ENCODE data around the gene MAP1B. TPM values are rescaled to one million over a fixed set of nuclear protein-coding genes. Genes with fewer than 3 reads are reported as not detected.

MAP1B gene
- polyA plus RNA-seq, 1 donor (not counting 4 experiments of a cell fraction or from before 2014, with no cell fraction given) = 3.3 TPM

DNA sequence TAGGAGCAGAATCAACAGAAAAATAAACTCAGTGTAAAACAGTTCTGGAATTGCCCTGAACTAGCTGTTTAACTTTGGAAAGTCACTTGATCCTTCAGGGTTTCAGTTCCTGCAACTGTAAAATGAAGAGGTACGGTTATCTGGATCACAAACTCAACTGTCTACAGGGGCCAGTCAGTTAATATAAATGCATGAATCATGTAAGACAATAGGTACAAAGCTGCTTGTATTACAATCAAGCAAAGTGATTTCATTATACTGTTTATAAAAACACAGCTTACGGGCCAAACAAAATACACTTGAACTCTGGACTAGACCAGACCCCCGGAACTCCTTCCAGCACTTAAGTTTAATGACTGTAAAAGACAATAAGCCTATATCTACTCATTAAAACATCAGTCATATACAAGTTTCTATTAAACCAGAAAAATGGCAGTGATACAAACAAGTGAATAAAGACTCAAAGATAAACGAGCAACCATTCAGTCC is 139.7 kb downstream of the MAP1B start:
- no peaks in the 10 kb centered on the region for H3K27me3 ChIP-seq (ENCODE audit: control insufficient read depth, extremely low read depth, insufficient read depth, low read length)
- DNase-seq (ENCODE audit: low read depth, low spot score) (no peak), FAIRE-seq (peak; percentile 71)
- H3K9ac ChIP-seq (ENCODE audit: control insufficient read depth, extremely low read depth, insufficient read depth, low read length) = no peak overlapping the region
- dilution Hi-C loops (cut with MboI; ENCODE audit: extremely low pct_ligation_motif_present, low sequenced_read_pairs) = no loop called here
- H3K9me3 ChIP-seq (ENCODE audit: control insufficient read depth, low read depth, low read length) = no peaks in the 10 kb centered on the region
- peaks cover 14% of the 10 kb centered on the region for H3K4me1 ChIP-seq (ENCODE audit: control insufficient read depth, extremely low read depth, insufficient read depth, low read length)
- H3K4me2 ChIP-seq (ENCODE audit: control insufficient read depth, extremely low read depth, insufficient read depth, low read depth, low read length) = no peak overlapping the region
- H3K36me3 ChIP-seq (ENCODE audit: control insufficient read depth in 2 of 2, extremely low read depth in 1 of 2, insufficient read depth in 2 of 2, low read length in 2 of 2) = no peaks in the 10 kb centered on the region
- H3K4me3 ChIP-seq (ENCODE audit: control insufficient read depth in 2 of 3, extremely low read depth in 1 of 3, insufficient read depth in 2 of 3, low read depth in 1 of 3, low read length in 3 of 3) = no peak overlapping the region
- H3K79me2 ChIP-seq (ENCODE audit: control insufficient read depth, insufficient read depth, low read length) = peaks cover 12% of the 10 kb centered on the region
- no peak overlapping the region for H2AFZ ChIP-seq (ENCODE audit: control insufficient read depth, low read length)
- no peaks in the 10 kb centered on the region for H4K20me1 ChIP-seq (ENCODE audit: control insufficient read depth, extremely low read depth, insufficient read depth, low read length)
- H3K9me1 ChIP-seq (ENCODE audit: control insufficient read depth, extremely low read depth, insufficient read depth, low read length) = no peaks in the 10 kb centered on the region
- TF ChIP-seq CTCF (optimal IDR thresholded peaks at IDR 0.05 in 1 of 3, IDR thresholded peaks at IDR 0.05 in 1 of 3, conservative IDR thresholded peaks at IDR 0.05 in 1 of 3; ENCODE audit: extremely low read depth in 1 of 3, insufficient read depth in 2 of 3, low read length in 3 of 3) (no peak), EZH2 (IDR thresholded peaks at IDR 0.05; ENCODE audit: low read length) (no peak)
- H3K27ac ChIP-seq (ENCODE audit: control insufficient read depth, insufficient read depth, low read length) = no peak overlapping the region

GRCh38 chr5:72248410-72248981 is 141.2 kb downstream of the MAP1B start:
- TF ChIP-seq EZH2 (IDR thresholded peaks at IDR 0.05; ENCODE audit: low read length) = no peak
- no peak for TF ChIP-seq CTCF (optimal IDR thresholded peaks at IDR 0.05 in 1 of 3, IDR thresholded peaks at IDR 0.05 in 1 of 3, conservative IDR thresholded peaks at IDR 0.05 in 1 of 3; ENCODE audit: extremely low read depth in 1 of 3, insufficient read depth in 2 of 3, low read length in 3 of 3)
- no peaks in the 10 kb centered on the region for H3K27me3 ChIP-seq (ENCODE audit: control insufficient read depth, extremely low read depth, insufficient read depth, low read length)
- H3K9me3 ChIP-seq (ENCODE audit: control insufficient read depth, low read depth, low read length) = no peaks in the 10 kb centered on the region
- H3K4me1 ChIP-seq (ENCODE audit: control insufficient read depth, extremely low read depth, insufficient read depth, low read length) = peaks cover 14% of the 10 kb centered on the region
- no peak overlapping the region for H3K9ac ChIP-seq (ENCODE audit: control insufficient read depth, extremely low read depth, insufficient read depth, low read length)
- DNase-seq (ENCODE audit: low read depth, low spot score) = no peak
- no peak overlapping the region for H3K27ac ChIP-seq (ENCODE audit: control insufficient read depth, insufficient read depth, low read length)
- peak; percentile 36 for FAIRE-seq
- peaks cover 10% of the 10 kb centered on the region for H3K79me2 ChIP-seq (ENCODE audit: control insufficient read depth, insufficient read depth, low read length)
- H3K4me2 ChIP-seq (ENCODE audit: control insufficient read depth, extremely low read depth, insufficient read depth, low read depth, low read length) = peak overlapping the region; percentile 4
- no peaks in the 10 kb centered on the region for H3K9me1 ChIP-seq (ENCODE audit: control insufficient read depth, extremely low read depth, insufficient read depth, low read length)
- dilution Hi-C loops (cut with MboI; ENCODE audit: extremely low pct_ligation_motif_present, low sequenced_read_pairs) = no loop called here
- H2AFZ ChIP-seq (ENCODE audit: control insufficient read depth, low read length) = no peak overlapping the region
- no peaks in the 10 kb centered on the region for H4K20me1 ChIP-seq (ENCODE audit: control insufficient read depth, extremely low read depth, insufficient read depth, low read length)
- no peak overlapping the region for H3K4me3 ChIP-seq (ENCODE audit: control insufficient read depth in 2 of 3, extremely low read depth in 1 of 3, insufficient read depth in 2 of 3, low read depth in 1 of 3, low read length in 3 of 3)
- peaks cover 2 to 3% of the 10 kb centered on the region in 2 experiments for H3K36me3 ChIP-seq (ENCODE audit: control insufficient read depth in 2 of 2, extremely low read depth in 1 of 2, insufficient read depth in 2 of 2, low read length in 2 of 2)
